ENCODE data around the gene LENEP.
A peak's percentile ranks its signal among the peaks of the same experiment; 100 is the strongest.

Gene LENEP

GRCh38 chr1:154993572-154994268, at the start of gene LENEP:
Gene LENEP (plus strand): TSS chr1:154993586. CDS start chr1:154993608, 22 bp downstream.
- no peak for DNase-seq (ENCODE audit: extremely low spot score)
- ChIA-PET POLR2A (interaction anchor here (0.8 to 3.6 kb wide), 13 partner anchors 10 to 201 kb away, joined by 3 to 34 read pairs (median 4); partner anchors contain the start of genes ADAM15, CKS1B, EFNA4 and FLAD1), CTCF (interaction anchor here (1.5 to 7.8 kb wide), 5 partner anchors 10 to 68 kb away, joined by 3 to 45 read pairs (median 14); partner anchors contain the start of genes FLAD1 and PBXIP1)
- no peak for TF ChIP-seq FOXA1 (IDR thresholded peaks at IDR 0.05)
- no peak for TF ChIP-seq ELF4 (IDR thresholded peaks at IDR 0.05)
- no peak for TF ChIP-seq ARNT (IDR thresholded peaks at IDR 0.05)
- TF ChIP-seq BHLHE40 (IDR thresholded peaks at IDR 0.05; ENCODE audit: borderline replicate concordance), result no peak
- no peak for TF ChIP-seq FOXM1 (IDR thresholded peaks at IDR 0.05; ENCODE audit: borderline replicate concordance)

GRCh38 chr1:154943649-154944400, 49.6 kb upstream of the LENEP start:
- ChIA-PET CTCF (interaction anchor here (0.6 to 1.5 kb wide), 8 partner anchors 10 to 384 kb away, joined by 3 to 7 read pairs (median 3); no protein-coding TSS in a partner anchor), POLR2A (interaction anchor here (0.6 to 1.9 kb wide), 4 partner anchors 7 to 100 kb away, joined by 3 to 5 read pairs (median 4); partner anchors contain the start of genes PBXIP1, PMVK and PYGO2)
- DNase-seq (ENCODE audit: extremely low spot score), result peak; percentile 73
- no peak for TF ChIP-seq BHLHE40 (IDR thresholded peaks at IDR 0.05; ENCODE audit: borderline replicate concordance)
- TF ChIP-seq SUZ12 (IDR thresholded peaks at IDR 0.05), result no peak
- no peak for TF ChIP-seq ZNF384 (IDR thresholded peaks at IDR 0.05)
- TF ChIP-seq SP1 (IDR thresholded peaks at IDR 0.05), result no peak
- no peak for TF ChIP-seq HDGF (IDR thresholded peaks at IDR 0.05; ENCODE audit: borderline replicate concordance)
- TF ChIP-seq PKNOX1 (IDR thresholded peaks at IDR 0.05), result no peak
- TF ChIP-seq ARNT (IDR thresholded peaks at IDR 0.05), result no peak
- no peak for TF ChIP-seq CTBP1 (IDR thresholded peaks at IDR 0.05; ENCODE audit: borderline replicate concordance)

- CTCF ChIA-PET, result interaction anchor here (0.6 to 1.6 kb wide), 10 partner anchors 11 to 385 kb away, joined by 3 to 7 read pairs (median 3); no protein-coding TSS in a partner anchor
- POLR2A ChIA-PET, result interaction anchor here (0.9 to 1.9 kb wide), 5 partner anchors 8 to 242 kb away, joined by 3 to 5 read pairs (median 3); partner anchors contain the start of genes PBXIP1, PMVK and PYGO2
- TF ChIP-seq ELF4 (IDR thresholded peaks at IDR 0.05), result no peak
- TF ChIP-seq CTBP1 (IDR thresholded peaks at IDR 0.05; ENCODE audit: borderline replicate concordance), result no peak
- TF ChIP-seq BHLHE40 (IDR thresholded peaks at IDR 0.05; ENCODE audit: borderline replicate concordance), result no peak
- TF ChIP-seq FOXM1 (IDR thresholded peaks at IDR 0.05; ENCODE audit: borderline replicate concordance), result no peak
- no peak for TF ChIP-seq ZNF384 (IDR thresholded peaks at IDR 0.05)
- no peak for TF ChIP-seq L3MBTL2 (conservative IDR thresholded peaks at IDR 0.05)
- TF ChIP-seq HDGF (IDR thresholded peaks at IDR 0.05; ENCODE audit: borderline replicate concordance), result no peak
- no peak for TF ChIP-seq SP1 (IDR thresholded peaks at IDR 0.05)
- TF ChIP-seq FOXA1 (IDR thresholded peaks at IDR 0.05), result no peak
- TF ChIP-seq PKNOX1 (IDR thresholded peaks at IDR 0.05), result no peak
- no peak for TF ChIP-seq FOXK2 (IDR thresholded peaks at IDR 0.05)
- no peak for DNase-seq (ENCODE audit: extremely low spot score)
Observed at GRCh38 chr1:154944401-154945159, 48.8 kb upstream of the LENEP start.

- TF ChIP-seq FOXM1 (IDR thresholded peaks at IDR 0.05; ENCODE audit: borderline replicate concordance) (no peak), FOXA1 (IDR thresholded peaks at IDR 0.05) (no peak), FOXK2 (IDR thresholded peaks at IDR 0.05) (no peak), PKNOX1 (IDR thresholded peaks at IDR 0.05) (no peak), ZNF384 (IDR thresholded peaks at IDR 0.05) (no peak), ELF4 (IDR thresholded peaks at IDR 0.05) (no peak), L3MBTL2 (conservative IDR thresholded peaks at IDR 0.05) (no peak), LEF1 (IDR thresholded peaks at IDR 0.05; ENCODE audit: borderline replicate concordance) (no peak), HDGF (IDR thresholded peaks at IDR 0.05; ENCODE audit: borderline replicate concordance) (no peak), SUZ12 (IDR thresholded peaks at IDR 0.05) (no peak), NFRKB (IDR thresholded peaks at IDR 0.05) (no peak), CTBP1 (IDR thresholded peaks at IDR 0.05; ENCODE audit: borderline replicate concordance) (no peak)
- ChIA-PET CTCF (interaction anchor here (0.7 to 1.6 kb wide), 5 partner anchors 11 to 386 kb away, joined by 3 to 5 read pairs (median 3); partner anchors contain the start of gene PBXIP1), POLR2A (interaction anchor here (1.0 to 1.9 kb wide), 5 partner anchors 9 to 243 kb away, joined by 3 to 9 read pairs (median 5); partner anchors contain the start of genes PBXIP1 and PMVK)
- no peak for DNase-seq (ENCODE audit: extremely low spot score)
Observed at GRCh38 chr1:154945160-154945961, 48.0 kb upstream of the LENEP start.

All from HEK293T (cell line).